ENCODE measurements around the gene SLC2A11.

The SLC2A11 gene

GRCh38 chr22:23816156-23816976 is 41.3 kb upstream of the SLC2A11 start:
- no peak overlapping the region for H4K8ac ChIP-seq (ENCODE audit: low read depth, low read length)
- H3K9ac ChIP-seq (ENCODE audit: low read depth, low read length, poor library complexity): peak overlapping the region; percentile 54
- H3K4me1 ChIP-seq (ENCODE audit: control insufficient read depth in 2 of 2, insufficient read depth in 1 of 2, low read depth in 1 of 2, low read length in 2 of 2): no peaks in the 10 kb centered on the region
- H2BK5ac ChIP-seq (ENCODE audit: low read length): no peak overlapping the region
- H3K9me3 ChIP-seq (replicated peaks in 1 of 2; ENCODE audit: control insufficient read depth in 2 of 2, insufficient read depth in 1 of 2, low read depth in 1 of 2, low read length in 2 of 2): no peaks in the 10 kb centered on the region
- no peak overlapping the region for H2AK5ac ChIP-seq (ENCODE audit: low read depth, low read length)
- H4K91ac ChIP-seq (ENCODE audit: low read depth, low read length, poor library complexity): no peak overlapping the region
- H3K27me3 ChIP-seq (ENCODE audit: control insufficient read depth in 3 of 3, insufficient read depth in 3 of 3, low read depth in 1 of 3, low read length in 3 of 3): no peaks in the 10 kb centered on the region
- H2AFZ ChIP-seq (ENCODE audit: low read length): no peak overlapping the region
- no peak overlapping the region for H3K23ac ChIP-seq (ENCODE audit: low read depth, low read length, poor library complexity)
- no peaks in the 10 kb centered on the region for H3K79me1 ChIP-seq (ENCODE audit: low read depth, low read length)
- no peak overlapping the region for H3K27ac ChIP-seq (replicated peaks; ENCODE audit: low read length)
- no peak overlapping the region for H2BK15ac ChIP-seq (ENCODE audit: low read length)
- no peak overlapping the region for H3K4me2 ChIP-seq (ENCODE audit: insufficient read depth, low read length, poor library complexity, severe bottlenecking)
- no peak overlapping the region for H3K14ac ChIP-seq (ENCODE audit: low read length)
- H3K4me3 ChIP-seq (ENCODE audit: low read length in 2 of 2): no peak overlapping the region
- peaks cover 30 to 97% of the 10 kb centered on the region in 2 donors for H3K36me3 ChIP-seq (replicated peaks in 1 of 2; ENCODE audit: control insufficient read depth in 2 of 2, insufficient read depth in 2 of 2, low read length in 2 of 2)
- H2BK120ac ChIP-seq (ENCODE audit: low read depth, low read length): no peak overlapping the region
- no peak overlapping the region for H2BK12ac ChIP-seq (ENCODE audit: low read length)
- no CpG with 5 or more reads among the region's 18 CpGs for WGBS, 2 donors (ENCODE audit: extremely low coverage in 2 of 2, insufficient read length in 2 of 2, insufficient replicate concordance in 1 of 2)
- DNase-seq (ENCODE audit: low spot score): no peak
- H3K4ac ChIP-seq (ENCODE audit: low read length): no peak overlapping the region
- no peak overlapping the region for H3K18ac ChIP-seq (ENCODE audit: low read length)

GRCh38 chr22:23817146-23817545 is 40.5 kb upstream of the SLC2A11 start:
- no peak overlapping the region for H2BK15ac ChIP-seq (ENCODE audit: low read length)
- peaks cover 32 to 96% of the 10 kb centered on the region in 2 donors for H3K36me3 ChIP-seq (replicated peaks in 1 of 2; ENCODE audit: control insufficient read depth in 2 of 2, insufficient read depth in 2 of 2, low read length in 2 of 2)
- H2AFZ ChIP-seq (ENCODE audit: low read length): no peak overlapping the region
- WGBS, 2 donors (ENCODE audit: extremely low coverage in 2 of 2, insufficient read length in 2 of 2, insufficient replicate concordance in 1 of 2): no CpG with 5 or more reads among the region's 6 CpGs
- H2BK12ac ChIP-seq (ENCODE audit: low read length): no peak overlapping the region
- no peak overlapping the region for H2BK5ac ChIP-seq (ENCODE audit: low read length)
- no peaks in the 10 kb centered on the region for H3K79me1 ChIP-seq (ENCODE audit: low read depth, low read length)
- H3K14ac ChIP-seq (ENCODE audit: low read length): no peak overlapping the region
- H3K9me3 ChIP-seq (replicated peaks in 1 of 2; ENCODE audit: control insufficient read depth in 2 of 2, insufficient read depth in 1 of 2, low read depth in 1 of 2, low read length in 2 of 2): no peaks in the 10 kb centered on the region
- no peaks in the 10 kb centered on the region for H3K27me3 ChIP-seq (ENCODE audit: control insufficient read depth in 3 of 3, insufficient read depth in 3 of 3, low read depth in 1 of 3, low read length in 3 of 3)
- H3K4ac ChIP-seq (ENCODE audit: low read length): no peak overlapping the region
- H3K27ac ChIP-seq (replicated peaks; ENCODE audit: low read length): no peak overlapping the region
- no peak overlapping the region for H2BK120ac ChIP-seq (ENCODE audit: low read depth, low read length)
- H3K9ac ChIP-seq (ENCODE audit: low read depth, low read length, poor library complexity): no peak overlapping the region
- H3K23ac ChIP-seq (ENCODE audit: low read depth, low read length, poor library complexity): no peak overlapping the region
- H3K4me2 ChIP-seq (ENCODE audit: insufficient read depth, low read length, poor library complexity, severe bottlenecking): no peak overlapping the region
- H4K91ac ChIP-seq (ENCODE audit: low read depth, low read length, poor library complexity): no peak overlapping the region
- no peak overlapping the region for H2AK5ac ChIP-seq (ENCODE audit: low read depth, low read length)
- no peak overlapping the region for H3K4me3 ChIP-seq (ENCODE audit: low read length in 2 of 2)
- H3K18ac ChIP-seq (ENCODE audit: low read length): no peak overlapping the region
- H4K8ac ChIP-seq (ENCODE audit: low read depth, low read length): no peak overlapping the region
- no peak for DNase-seq (ENCODE audit: low spot score)
- no peaks in the 10 kb centered on the region for H3K4me1 ChIP-seq (ENCODE audit: control insufficient read depth in 2 of 2, insufficient read depth in 1 of 2, low read depth in 1 of 2, low read length in 2 of 2)

- no CpG with 5 or more reads among the region's 2 CpGs for WGBS, 2 donors (ENCODE audit: extremely low coverage in 2 of 2, insufficient read length in 2 of 2, insufficient replicate concordance in 1 of 2)
- Histone ChIP-seq H3K14ac (ENCODE audit: low read length) (no peak overlapping the region), H4K91ac (ENCODE audit: low read depth, low read length, poor library complexity) (no peak overlapping the region), H3K79me1 (ENCODE audit: low read depth, low read length) (no peaks in the 10 kb centered on the region), H3K23ac (ENCODE audit: low read depth, low read length, poor library complexity) (no peak overlapping the region), H3K9ac (ENCODE audit: low read depth, low read length, poor library complexity) (no peak overlapping the region), H2AFZ (ENCODE audit: low read length) (no peak overlapping the region), H3K4me2 (ENCODE audit: insufficient read depth, low read length, poor library complexity, severe bottlenecking) (no peak overlapping the region), H4K8ac (ENCODE audit: low read depth, low read length) (no peak overlapping the region), H2BK120ac (ENCODE audit: low read depth, low read length) (no peak overlapping the region), H3K4ac (ENCODE audit: low read length) (no peak overlapping the region), H2BK15ac (ENCODE audit: low read length) (no peak overlapping the region), H3K36me3 (replicated peaks in 1 of 2; ENCODE audit: control insufficient read depth in 2 of 2, insufficient read depth in 2 of 2, low read length in 2 of 2) (peaks cover 43 to 96% of the 10 kb centered on the region in 2 donors), H3K27me3 (ENCODE audit: control insufficient read depth in 3 of 3, insufficient read depth in 3 of 3, low read depth in 1 of 3, low read length in 3 of 3) (no peaks in the 10 kb centered on the region), H2BK5ac (ENCODE audit: low read length) (no peak overlapping the region), H2BK12ac (ENCODE audit: low read length) (no peak overlapping the region), H2AK5ac (ENCODE audit: low read depth, low read length) (no peak overlapping the region), H3K18ac (ENCODE audit: low read length) (no peak overlapping the region), H3K4me3 (ENCODE audit: low read length in 2 of 2) (no peak overlapping the region), H3K27ac (replicated peaks; ENCODE audit: low read length) (no peak overlapping the region), H3K9me3 (replicated peaks in 1 of 2; ENCODE audit: control insufficient read depth in 2 of 2, insufficient read depth in 1 of 2, low read depth in 1 of 2, low read length in 2 of 2) (no peaks in the 10 kb centered on the region), H3K4me1 (ENCODE audit: control insufficient read depth in 2 of 2, insufficient read depth in 1 of 2, low read depth in 1 of 2, low read length in 2 of 2) (no peaks in the 10 kb centered on the region)
- DNase-seq (ENCODE audit: low spot score): no peak
These were observed 39.1 kb upstream of the SLC2A11 start for GRCh38 chr22:23818541-23818940.

GRCh38 chr22:23820748-23821211 is 36.9 kb upstream of the SLC2A11 start:
- no peak for DNase-seq (ENCODE audit: low spot score)
- Histone ChIP-seq H3K9me3 (replicated peaks in 1 of 2; ENCODE audit: control insufficient read depth in 2 of 2, insufficient read depth in 1 of 2, low read depth in 1 of 2, low read length in 2 of 2) (no peaks in the 10 kb centered on the region), H2AK5ac (ENCODE audit: low read depth, low read length) (no peak overlapping the region), H3K4me2 (ENCODE audit: insufficient read depth, low read length, poor library complexity, severe bottlenecking) (no peak overlapping the region), H2AFZ (ENCODE audit: low read length) (no peak overlapping the region), H3K18ac (ENCODE audit: low read length) (no peak overlapping the region), H3K36me3 (replicated peaks in 1 of 2; ENCODE audit: control insufficient read depth in 2 of 2, insufficient read depth in 2 of 2, low read length in 2 of 2) (peaks cover 61 to 98% of the 10 kb centered on the region in 2 donors), H3K27me3 (ENCODE audit: control insufficient read depth in 3 of 3, insufficient read depth in 3 of 3, low read depth in 1 of 3, low read length in 3 of 3) (no peaks in the 10 kb centered on the region), H3K4me1 (ENCODE audit: control insufficient read depth in 2 of 2, insufficient read depth in 1 of 2, low read depth in 1 of 2, low read length in 2 of 2) (peaks cover 0 to under 1% of the 10 kb centered on the region in 2 donors), H2BK15ac (ENCODE audit: low read length) (no peak overlapping the region), H2BK120ac (ENCODE audit: low read depth, low read length) (no peak overlapping the region), H3K4ac (ENCODE audit: low read length) (no peak overlapping the region), H3K9ac (ENCODE audit: low read depth, low read length, poor library complexity) (no peak overlapping the region), H2BK12ac (ENCODE audit: low read length) (no peak overlapping the region), H3K27ac (replicated peaks; ENCODE audit: low read length) (no peak overlapping the region), H4K8ac (ENCODE audit: low read depth, low read length) (no peak overlapping the region), H3K14ac (ENCODE audit: low read length) (no peak overlapping the region), H2BK5ac (ENCODE audit: low read length) (no peak overlapping the region), H3K23ac (ENCODE audit: low read depth, low read length, poor library complexity) (no peak overlapping the region), H4K91ac (ENCODE audit: low read depth, low read length, poor library complexity) (no peak overlapping the region), H3K79me1 (ENCODE audit: low read depth, low read length) (peaks cover 2% of the 10 kb centered on the region), H3K4me3 (ENCODE audit: low read length in 2 of 2) (no peak overlapping the region)
- WGBS, 2 donors (ENCODE audit: extremely low coverage in 2 of 2, insufficient read length in 2 of 2, insufficient replicate concordance in 1 of 2): no CpG with 5 or more reads among the region's 4 CpGs

Measured in neuronal stem cell (in vitro differentiated cells).